Astrocyte (in vitro differentiated cells and primary cell): ENCODE data around the gene LINC00632.

Experiments
- CTCF ChIP-seq: IDR thresholded peaks from 2 replicates; pipeline ENCODE4 v1.5.1; 2011; ENCODE audit warnings: low read depth, mild to moderate bottlenecking, inconsistent platforms, low read length, moderate library complexity; ENCODE audit not compliant: insufficient read depth
- EZH2 ChIP-seq: IDR thresholded peaks from 2 replicates; pipeline ENCODE4 v1.6.1; 2012; ENCODE audit warnings: mild to moderate bottlenecking, low read length, inconsistent platforms; ENCODE audit not compliant: insufficient read depth

- TF ChIP-seq CTCF = no peak
- no peak for TF ChIP-seq EZH2
Observed at GRCh38 chrX:140744085-140744484, 34.5 kb downstream of the LINC00632 start.
